Activated naive CD4-positive, alpha-beta T cell treated with anti-CD3 and anti-CD28 coated beads, Interleukin-2, amount 10 ng/mL, durations not matched to agents 7 days and 5 days (primary cell): Measurements from ENCODE around the gene S100A1.
A peak's percentile ranks its signal among the peaks of the same experiment; 100 is the strongest.

Experiments
- CTCF ChIA-PET: fragments of 350-600 bp; sonication (Branson Sonifier 250); formaldehyde crosslinking; loops from one replicate; lab custom pipeline; 2021; ENCODE audit warnings: antibody characterized with exemption; lab: Charles Lee
- DNase-seq: peaks from one replicate; pipeline ENCODE4 v3.0.0-alpha.2; 2020
- H3K27ac Mint-ChIP-seq: one replicate; pipeline ENCODE4 v1.8.0; 2021; ENCODE audit warnings: mild to moderate bottlenecking, moderate library complexity, mixed read lengths
- H3K27me3 Mint-ChIP-seq: one replicate; pipeline ENCODE4 v1.8.0; 2021; ENCODE audit warnings: mild to moderate bottlenecking, mixed read lengths
- H3K36me3 Mint-ChIP-seq: one replicate; pipeline ENCODE4 v1.8.0; 2021; ENCODE audit warnings: mixed read lengths
- H3K4me1 Mint-ChIP-seq: one replicate; pipeline ENCODE4 v1.8.0; 2021; ENCODE audit warnings: mixed read lengths
- H3K4me3 Mint-ChIP-seq: one replicate; pipeline ENCODE4 v1.8.0; 2021; ENCODE audit warnings: mild to moderate bottlenecking, moderate library complexity, mixed read lengths
- H3K9me3 Mint-ChIP-seq: one replicate; pipeline ENCODE4 v1.8.0; 2021; ENCODE audit warnings: mixed read lengths

Gene S100A1

GRCh38 chr1:153642161-153642560 lies 13.9 kb downstream of the S100A1 start:
- H3K27ac Mint-ChIP-seq, result no peak overlapping the region
- peaks cover 56% of the 10 kb centered on the region for H3K4me1 Mint-ChIP-seq
- H3K27me3 Mint-ChIP-seq, result no peaks in the 10 kb centered on the region
- H3K4me3 Mint-ChIP-seq, result no peak overlapping the region
- DNase-seq, result no peak
- peaks cover 79% of the 10 kb centered on the region for H3K36me3 Mint-ChIP-seq
- CTCF ChIA-PET, result no interaction called here
- no peaks in the 10 kb centered on the region for H3K9me3 Mint-ChIP-seq

GRCh38 chr1:153643100-153643499 lies 14.9 kb downstream of the S100A1 start:
- no peaks in the 10 kb centered on the region for H3K9me3 Mint-ChIP-seq
- H3K4me3 Mint-ChIP-seq, result no peak overlapping the region
- peaks cover 58% of the 10 kb centered on the region for H3K4me1 Mint-ChIP-seq
- H3K27me3 Mint-ChIP-seq, result no peaks in the 10 kb centered on the region
- peaks cover 79% of the 10 kb centered on the region for H3K36me3 Mint-ChIP-seq
- CTCF ChIA-PET, result interaction anchor here (1.5 to 2.0 kb wide), 3 partner anchors 9 to 133 kb away, joined by 3 to 7 read pairs (median 7); partner anchors contain the start of gene CHTOP
- no peak overlapping the region for H3K27ac Mint-ChIP-seq
- no peak for DNase-seq

DNA sequence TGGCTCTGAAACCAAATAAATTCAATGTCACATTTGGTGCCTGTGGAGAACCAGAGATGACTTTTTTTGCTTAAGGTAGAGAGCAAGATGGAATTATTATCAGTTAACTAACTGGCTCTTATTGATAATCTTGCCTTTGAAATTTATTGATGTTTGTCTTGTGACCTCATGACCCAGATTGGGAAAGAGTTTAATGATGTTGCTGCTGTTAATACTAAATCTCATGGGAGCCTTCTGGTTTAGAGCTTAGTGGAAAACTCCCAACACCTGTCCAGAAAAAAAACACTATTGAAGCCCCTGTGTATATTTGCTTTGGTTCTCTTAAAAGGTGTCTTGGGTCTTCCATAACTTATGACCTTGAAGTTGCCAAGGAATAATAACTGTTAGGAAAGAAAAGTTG lies 15.6 kb downstream of the S100A1 start:
- no peak overlapping the region for H3K27ac Mint-ChIP-seq
- no peak for DNase-seq
- peaks cover 65% of the 10 kb centered on the region for H3K4me1 Mint-ChIP-seq
- no peaks in the 10 kb centered on the region for H3K27me3 Mint-ChIP-seq
- H3K9me3 Mint-ChIP-seq, result no peaks in the 10 kb centered on the region
- peaks cover 75% of the 10 kb centered on the region for H3K36me3 Mint-ChIP-seq
- no peak overlapping the region for H3K4me3 Mint-ChIP-seq
- CTCF ChIA-PET, result interaction anchor here (1.5 to 2.0 kb wide), 3 partner anchors 10 to 133 kb away, joined by 3 to 7 read pairs (median 7); partner anchors contain the start of gene CHTOP

DNA sequence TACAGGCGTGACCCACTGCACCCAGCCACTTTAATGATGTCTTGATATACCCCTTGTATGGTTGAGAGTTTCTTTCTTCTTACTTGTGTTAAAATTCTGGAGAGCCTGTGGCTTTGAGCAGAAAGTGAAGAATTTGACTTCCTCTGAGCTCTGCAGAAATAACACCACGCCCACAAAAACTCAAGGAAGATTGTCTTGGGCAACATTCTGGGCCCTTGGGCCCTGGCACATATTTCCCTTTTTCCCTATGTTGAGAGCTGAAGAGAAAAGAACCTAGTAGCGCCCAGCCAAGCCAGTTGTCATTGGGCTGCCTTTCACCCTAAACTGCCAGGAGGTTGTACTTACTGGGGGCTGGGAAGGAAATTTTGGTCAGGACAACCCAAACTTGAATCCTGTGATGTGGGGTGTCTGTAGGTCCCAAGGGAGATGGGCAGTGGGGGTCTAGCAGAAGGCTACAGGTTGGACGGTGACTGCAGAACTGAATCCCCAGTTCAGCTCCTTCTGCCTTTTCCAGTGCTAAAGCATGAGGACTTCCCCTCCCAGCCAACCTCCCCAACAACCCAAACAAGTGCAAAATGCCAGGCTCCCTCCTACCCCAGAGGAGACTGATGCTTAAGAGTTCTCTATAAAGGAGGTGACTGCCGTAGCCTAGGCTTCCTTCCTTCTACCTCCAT lies 18.6 kb downstream of the S100A1 start:
- peaks cover 59% of the 10 kb centered on the region for H3K36me3 Mint-ChIP-seq
- CTCF ChIA-PET, result no interaction called here
- H3K4me3 Mint-ChIP-seq, result no peak overlapping the region
- H3K27ac Mint-ChIP-seq, result peak overlapping the region; percentile 62
- no peaks in the 10 kb centered on the region for H3K9me3 Mint-ChIP-seq
- H3K4me1 Mint-ChIP-seq, result peaks cover 71% of the 10 kb centered on the region
- DNase-seq, result no peak
- H3K27me3 Mint-ChIP-seq, result no peaks in the 10 kb centered on the region

GRCh38 chr1:153647346-153647714 lies 19.1 kb downstream of the S100A1 start:
- no peak overlapping the region for H3K4me3 Mint-ChIP-seq
- no peaks in the 10 kb centered on the region for H3K27me3 Mint-ChIP-seq
- H3K36me3 Mint-ChIP-seq, result peaks cover 55% of the 10 kb centered on the region
- DNase-seq, result no peak
- peak overlapping the region; percentile 62 for H3K27ac Mint-ChIP-seq
- H3K9me3 Mint-ChIP-seq, result no peaks in the 10 kb centered on the region
- CTCF ChIA-PET, result no interaction called here
- peaks cover 71% of the 10 kb centered on the region for H3K4me1 Mint-ChIP-seq

GRCh38 chr1:153648000-153648643 lies 19.9 kb downstream of the S100A1 start:
- Mint-ChIP-seq H3K27ac (no peak overlapping the region), H3K27me3 (no peaks in the 10 kb centered on the region)

DNA sequence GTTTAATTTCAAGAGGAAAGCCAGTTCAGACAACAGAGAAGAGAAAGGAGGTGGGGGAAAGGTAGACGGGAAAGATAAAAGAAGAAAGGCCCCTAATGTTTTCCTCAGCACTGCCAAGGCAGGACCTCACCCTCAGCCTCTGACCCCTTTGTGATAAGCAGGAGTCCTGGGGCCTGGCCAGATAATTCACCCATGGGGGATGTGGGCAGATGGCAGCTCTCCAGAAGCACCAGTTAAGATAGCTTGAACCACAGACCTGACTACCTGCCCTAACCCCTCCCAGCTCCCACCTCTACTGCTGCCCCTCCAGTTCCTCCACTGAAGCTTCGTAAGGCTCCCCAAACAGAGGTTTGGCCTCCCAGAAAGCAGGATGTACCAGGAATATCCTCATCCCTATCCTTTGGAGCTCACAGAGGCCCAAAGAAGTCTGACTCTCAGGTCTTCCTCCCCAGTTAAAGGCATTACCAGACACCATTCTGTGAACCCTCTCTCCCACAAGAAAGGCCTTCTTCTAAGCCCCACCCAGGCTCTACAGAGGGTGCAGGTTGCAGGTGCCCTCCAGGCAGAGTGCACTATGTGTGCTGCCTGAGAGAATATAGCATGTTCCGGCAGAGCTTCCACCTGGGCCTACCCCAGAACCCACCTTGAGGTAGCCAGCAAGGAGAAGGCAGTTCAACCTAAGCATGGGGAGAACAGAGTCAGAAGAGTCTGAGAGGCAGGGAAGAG lies 21.1 kb downstream of the S100A1 start:
- DNase-seq, result peak; percentile 58
- CTCF ChIA-PET, result interaction anchor here (0.8 to 1.4 kb wide), 3 partner anchors 86 to 154 kb away, joined by 3 to 5 read pairs (median 3); no protein-coding TSS in a partner anchor
- H3K4me3 Mint-ChIP-seq, result peak overlapping the region; percentile 9
- H3K27me3 Mint-ChIP-seq, result no peaks in the 10 kb centered on the region
- H3K36me3 Mint-ChIP-seq, result peaks cover 37% of the 10 kb centered on the region
- peak overlapping the region; percentile 89 for H3K27ac Mint-ChIP-seq
- no peaks in the 10 kb centered on the region for H3K9me3 Mint-ChIP-seq
- H3K4me1 Mint-ChIP-seq, result peaks cover 57% of the 10 kb centered on the region

More at GRCh38 chr1:153648000-153648643, 19.9 kb downstream of the S100A1 start:
- Mint-ChIP-seq H3K9me3 (no peaks in the 10 kb centered on the region), H3K36me3 (peaks cover 49% of the 10 kb centered on the region), H3K4me1 (peaks cover 69% of the 10 kb centered on the region), H3K4me3 (no peak overlapping the region)
- CTCF ChIA-PET, result interaction anchor here (1.0 kb wide), 1 partner anchor 153 kb away, joined by 3 read pairs; no protein-coding TSS in a partner anchor
- no peak for DNase-seq

DNA sequence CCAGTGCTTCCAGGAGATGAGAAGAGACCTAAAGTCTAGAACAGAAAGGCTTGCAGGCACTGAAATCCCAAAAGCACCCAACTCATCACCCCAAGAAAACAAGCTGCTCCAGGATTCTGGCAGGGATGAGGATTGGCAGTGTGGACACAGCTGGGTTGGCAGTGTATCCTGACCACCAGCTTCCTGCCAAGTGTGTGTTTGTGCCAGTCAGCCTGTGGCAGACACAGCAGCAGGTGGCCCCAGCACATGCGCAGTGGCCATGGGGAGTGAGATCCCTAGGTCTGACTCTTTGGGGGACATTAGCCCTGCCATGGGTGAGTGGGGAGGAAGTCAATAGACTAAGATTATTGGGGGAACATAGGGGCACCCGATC lies 21.6 kb downstream of the S100A1 start:
- peak overlapping the region; percentile 89 for H3K27ac Mint-ChIP-seq
- no peak overlapping the region for H3K4me3 Mint-ChIP-seq
- H3K27me3 Mint-ChIP-seq, result no peaks in the 10 kb centered on the region
- no peak for DNase-seq
- no peaks in the 10 kb centered on the region for H3K9me3 Mint-ChIP-seq
- H3K4me1 Mint-ChIP-seq, result peaks cover 52% of the 10 kb centered on the region
- peaks cover 33% of the 10 kb centered on the region for H3K36me3 Mint-ChIP-seq
- CTCF ChIA-PET, result interaction anchor here (0.8 to 1.4 kb wide), 2 partner anchors 86 to 118 kb away, joined by 3 to 5 read pairs; no protein-coding TSS in a partner anchor

- H3K9me3 Mint-ChIP-seq, result no peaks in the 10 kb centered on the region
- no peak for DNase-seq
- peaks cover 15% of the 10 kb centered on the region for H3K36me3 Mint-ChIP-seq
- peaks cover 35% of the 10 kb centered on the region for H3K4me1 Mint-ChIP-seq
- CTCF ChIA-PET, result no interaction called here
- no peak overlapping the region for H3K27ac Mint-ChIP-seq
- H3K27me3 Mint-ChIP-seq, result no peaks in the 10 kb centered on the region
- no peak overlapping the region for H3K4me3 Mint-ChIP-seq
These were observed 23.5 kb downstream of the S100A1 start for GRCh38 chr1:153651771-153652170.

DNA sequence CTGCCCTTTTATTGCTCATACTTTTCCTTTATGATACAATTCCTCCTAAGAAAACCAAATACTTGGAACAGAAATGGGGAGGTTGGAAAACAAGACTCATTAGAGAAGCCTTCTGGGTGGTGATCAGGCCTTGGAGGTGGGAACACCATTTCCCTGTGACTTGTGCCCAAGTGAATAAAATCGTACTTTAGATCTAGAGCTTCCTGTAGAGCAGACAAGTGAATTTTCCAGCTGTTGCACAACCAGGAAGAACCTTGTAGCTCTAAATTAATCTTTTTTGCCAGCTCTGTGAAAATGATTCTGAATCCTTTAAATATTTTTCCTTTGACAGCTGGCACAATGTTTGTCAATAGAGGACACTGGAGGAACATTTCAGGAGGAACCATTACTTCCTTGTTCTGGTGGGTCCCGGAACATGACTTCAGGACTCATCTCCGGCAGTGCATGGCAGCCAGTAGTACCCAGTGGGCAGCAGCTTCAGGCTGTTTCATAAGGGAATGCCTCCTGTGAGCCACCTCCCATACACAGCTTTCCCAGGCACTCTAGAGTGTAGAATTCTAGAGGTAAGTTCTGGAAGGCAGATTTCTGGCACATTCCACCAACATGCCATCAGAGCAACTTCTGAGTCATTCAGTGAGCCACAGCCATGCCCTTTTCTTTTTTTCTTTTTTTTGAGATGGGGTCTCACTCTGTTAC lies 24.7 kb downstream of the S100A1 start:
- H3K36me3 Mint-ChIP-seq, result peaks cover 6% of the 10 kb centered on the region
- no peak overlapping the region for H3K27ac Mint-ChIP-seq
- H3K9me3 Mint-ChIP-seq, result no peaks in the 10 kb centered on the region
- H3K27me3 Mint-ChIP-seq, result no peaks in the 10 kb centered on the region
- peaks cover 28% of the 10 kb centered on the region for H3K4me1 Mint-ChIP-seq
- no peak for DNase-seq
- CTCF ChIA-PET, result no interaction called here
- no peak overlapping the region for H3K4me3 Mint-ChIP-seq

DNA sequence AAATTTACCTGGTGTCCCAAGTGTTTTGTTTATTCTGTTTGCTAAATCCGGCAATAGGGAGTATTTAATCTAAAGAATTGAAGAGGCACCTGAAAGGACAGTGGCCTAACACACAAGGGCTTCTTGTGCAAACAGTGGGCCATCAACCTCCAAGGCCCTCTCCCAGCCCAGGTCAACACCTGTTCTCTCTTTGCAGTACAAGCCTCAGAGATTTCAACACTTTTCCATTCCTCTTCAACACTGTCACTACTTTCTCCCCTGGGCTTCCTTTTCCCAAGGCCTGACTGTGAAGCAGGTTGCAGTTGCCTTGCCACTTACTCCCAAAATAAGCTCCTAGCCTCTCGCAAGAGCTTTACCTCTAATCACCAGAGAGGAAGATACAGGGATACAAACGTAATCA lies 27.1 kb downstream of the S100A1 start:
- Mint-ChIP-seq H3K27me3 (no peaks in the 10 kb centered on the region), H3K36me3 (peaks cover 5% of the 10 kb centered on the region), H3K9me3 (no peaks in the 10 kb centered on the region), H3K27ac (no peak overlapping the region), H3K4me1 (peaks cover 18% of the 10 kb centered on the region), H3K4me3 (no peak overlapping the region)
- no peak for DNase-seq
- CTCF ChIA-PET, result interaction anchor here (1.0 kb wide), 1 partner anchor 83 kb away, joined by 3 read pairs; no protein-coding TSS in a partner anchor

DNA sequence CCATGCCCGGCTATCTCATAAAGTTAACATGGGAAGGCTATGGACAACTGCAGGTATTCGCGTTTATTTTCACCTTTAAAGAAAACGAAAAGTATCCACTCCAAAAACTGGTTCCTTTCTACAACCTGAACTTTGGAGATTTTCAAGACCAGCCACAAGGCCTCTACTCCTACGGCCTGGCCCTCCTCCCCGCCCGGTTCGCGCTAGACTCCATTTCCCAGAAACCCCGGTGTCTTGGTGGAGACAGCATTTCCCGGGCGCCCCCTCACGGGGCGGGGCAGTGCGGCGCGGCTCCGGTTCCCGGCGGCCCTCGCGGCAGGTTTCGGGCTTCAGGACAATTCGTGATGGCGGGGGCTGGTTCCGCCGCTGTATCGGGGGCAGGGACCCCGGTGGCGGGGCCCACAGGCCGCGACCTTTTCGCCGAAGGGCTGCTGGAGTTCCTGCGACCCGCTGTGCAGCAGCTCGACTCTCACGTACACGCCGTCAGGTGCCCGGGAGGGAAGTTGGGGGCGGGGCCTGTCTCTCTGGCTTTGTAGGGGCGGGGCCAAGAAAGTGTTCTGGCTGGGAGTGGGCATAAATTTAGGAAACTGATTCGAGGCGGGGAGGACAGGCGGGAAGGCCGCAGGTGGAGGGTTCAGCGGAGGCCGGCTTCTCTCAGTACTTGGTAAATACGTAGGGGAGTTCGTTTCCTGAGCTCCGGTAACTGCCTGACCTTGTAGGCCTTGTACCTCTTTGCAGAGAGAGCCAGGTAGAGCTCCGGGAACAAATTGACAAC lies 30.4 kb downstream of the S100A1 start, which contains the start of gene SNAPIN:
Gene SNAPIN, plus strand, starts transcription at position 304 of the 775 bp plus-strand sequence. Its CDS starts 41 bp downstream, at position 345.
- H3K27ac Mint-ChIP-seq, result peak within 1 kb of the TSS; percentile 91
- H3K27me3 Mint-ChIP-seq, result no peaks in the 10 kb centered on the region
- H3K36me3 Mint-ChIP-seq, result peaks cover 28% of the 10 kb centered on the region
- peaks cover 21% of the 10 kb centered on the region for H3K4me1 Mint-ChIP-seq
- DNase-seq, result peak; percentile 95
- CTCF ChIA-PET, result interaction anchor here (0.9 to 2.2 kb wide), 2 partner anchors 148 to 306 kb away, joined by 3 to 9 read pairs; no protein-coding TSS in a partner anchor
- H3K4me3 Mint-ChIP-seq, result peak within 1 kb of the TSS; percentile 97
- no peaks in the 10 kb centered on the region for H3K9me3 Mint-ChIP-seq

DNA sequence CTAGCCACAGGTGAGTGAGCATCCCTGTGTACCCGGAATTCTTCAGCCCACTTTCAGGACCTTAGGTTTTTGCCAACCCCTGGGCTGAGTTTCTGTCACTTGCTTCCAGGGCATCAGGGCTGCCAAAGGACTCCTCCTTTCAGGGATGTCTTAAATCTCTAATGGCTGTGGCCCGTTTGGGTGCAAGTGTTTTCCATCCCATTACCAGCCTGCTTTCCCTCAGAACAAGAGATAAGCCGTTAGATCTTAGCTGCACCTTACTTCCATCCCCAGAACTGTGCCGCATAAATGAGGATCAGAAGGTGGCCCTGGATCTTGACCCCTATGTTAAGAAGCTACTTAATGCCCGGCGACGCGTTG lies 30.9 kb downstream of the S100A1 start:
- H3K27ac Mint-ChIP-seq, result peak overlapping the region; percentile 91
- H3K4me3 Mint-ChIP-seq, result peak overlapping the region; percentile 97
- no peaks in the 10 kb centered on the region for H3K9me3 Mint-ChIP-seq
- CTCF ChIA-PET, result interaction anchor here (0.9 to 2.2 kb wide), 2 partner anchors 148 to 307 kb away, joined by 3 to 9 read pairs; no protein-coding TSS in a partner anchor
- H3K36me3 Mint-ChIP-seq, result peaks cover 32% of the 10 kb centered on the region
- peaks cover 21% of the 10 kb centered on the region for H3K4me1 Mint-ChIP-seq
- no peaks in the 10 kb centered on the region for H3K27me3 Mint-ChIP-seq
- DNase-seq, result no peak
